Esophagus muscularis mucosa (tissue), 4 donors: ENCODE measurements around the gene S100A8. TPM values are rescaled to one million over a fixed set of nuclear protein-coding genes. Genes with fewer than 3 reads are reported as not detected.

Experiments
- DNase-seq: peaks from one replicate; pipeline ENCODE4 v3.0.0-alpha.2; 2017; ENCODE audit errors: extremely low spot score
- H3K27ac ChIP-seq, 4 donors: fragments of 200-600 bp; sonication (generic); replicated peaks in 1 of 4; 1 replicate in 3 of 4; 2 replicates in 1 of 4; pipeline ENCODE4 v1.5.1; 2016 to 2019; ENCODE audit warnings: mild to moderate bottlenecking in 1 of 4
- H3K27me3 ChIP-seq, 4 donors: fragments of 200-600 bp; sonication (generic); one replicate each; pipeline versions ENCODE4 v1.5.1 to v1.6.0; 2016 to 2019
- H3K36me3 ChIP-seq, 4 donors: fragments of 200-600 bp; sonication (generic); one replicate each; pipeline ENCODE4 v1.5.1; 2016 to 2019
- H3K4me1 ChIP-seq, 4 donors: fragments of 200-600 bp; sonication (generic); one replicate each; pipeline ENCODE4 v1.5.1; 2016 to 2019
- H3K4me3 ChIP-seq, 4 donors: fragments of 200-600 bp; sonication (generic); 1 replicate in 2 of 4; 2 replicates in 2 of 4; pipeline ENCODE4 v1.5.1; 2016 to 2019; ENCODE audit warnings: mild to moderate bottlenecking in 4 of 4, moderate library complexity in 1 of 4
- H3K9me3 ChIP-seq, 4 donors: fragments of 200-600 bp; sonication (generic); 1 replicate in 3 of 4; 2 replicates in 1 of 4; pipeline ENCODE4 v1.5.1; 2016 to 2019
- EP300 ChIP-seq: sonication (generic); formaldehyde crosslinking; IDR thresholded peaks from one replicate; pipeline ENCODE4 v1.6.1; 2017; ENCODE audit warnings: antibody characterized with exemption
- POLR2A ChIP-seq: fragments of 450-650 bp; IDR thresholded peaks from one replicate; pipeline ENCODE4 v1.6.1; 2017; ENCODE audit warnings: antibody characterized with exemption, moderate library complexity, mild to moderate bottlenecking, low read depth
- POLR2AphosphoS5 ChIP-seq, 2 donors: sonication (generic); formaldehyde crosslinking; IDR thresholded peaks; one replicate each; pipeline ENCODE4 v1.6.1; 2017; ENCODE audit warnings: antibody characterized with exemption in 2 of 2
- WGBS: methylation state at CpG from one replicate; pipeline ENCODE4 v1.1.5; 2018; 5-methylcytosine and 5-hydroxymethylcytosine counted together
- intact Hi-C: fragments of 100-400 bp; cut with DNase I; formaldehyde crosslinking; loops from one replicate; pipeline ENCODE4 v1.15.1; 2023
- total RNA-seq, 4 donors: library from RNA; depleted of rRNA; stranded (reverse); fragments of >200 nt; gene quantifications; one replicate each; pipeline versions ENCODE4 v1.1.0 to v1.2.1, GENCODE V29; 2016
- TF ChIP-seq, protein P1 (sequence below), 3 experiments: fragments of 200-600 bp in 2 of 3; fragments of 450-650 bp in 1 of 3; sonication (generic) in 2 of 3; IDR thresholded peaks; one replicate each; pipeline ENCODE4 v1.5.1; 2017 to 2019; ENCODE audit warnings: antibody characterized with exemption in 3 of 3, mild to moderate bottlenecking in 2 of 3, moderate library complexity in 1 of 3

The S100A8 gene
- total RNA-seq, 4 donors from 2014 or later = 9.9 to 155 (median 12.0) TPM

- TF ChIP-seq POLR2A (no peak), POLR2AphosphoS5 (IDR thresholded peaks at IDR 0.05) (no peak), EP300 (no peak)
- TF ChIP-seq, protein P1, sequence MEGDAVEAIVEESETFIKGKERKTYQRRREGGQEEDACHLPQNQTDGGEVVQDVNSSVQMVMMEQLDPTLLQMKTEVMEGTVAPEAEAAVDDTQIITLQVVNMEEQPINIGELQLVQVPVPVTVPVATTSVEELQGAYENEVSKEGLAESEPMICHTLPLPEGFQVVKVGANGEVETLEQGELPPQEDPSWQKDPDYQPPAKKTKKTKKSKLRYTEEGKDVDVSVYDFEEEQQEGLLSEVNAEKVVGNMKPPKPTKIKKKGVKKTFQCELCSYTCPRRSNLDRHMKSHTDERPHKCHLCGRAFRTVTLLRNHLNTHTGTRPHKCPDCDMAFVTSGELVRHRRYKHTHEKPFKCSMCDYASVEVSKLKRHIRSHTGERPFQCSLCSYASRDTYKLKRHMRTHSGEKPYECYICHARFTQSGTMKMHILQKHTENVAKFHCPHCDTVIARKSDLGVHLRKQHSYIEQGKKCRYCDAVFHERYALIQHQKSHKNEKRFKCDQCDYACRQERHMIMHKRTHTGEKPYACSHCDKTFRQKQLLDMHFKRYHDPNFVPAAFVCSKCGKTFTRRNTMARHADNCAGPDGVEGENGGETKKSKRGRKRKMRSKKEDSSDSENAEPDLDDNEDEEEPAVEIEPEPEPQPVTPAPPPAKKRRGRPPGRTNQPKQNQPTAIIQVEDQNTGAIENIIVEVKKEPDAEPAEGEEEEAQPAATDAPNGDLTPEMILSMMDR (IDR thresholded peaks at IDR 0.05) = no peak
- Histone ChIP-seq H3K9me3 (peaks cover 0 to 1% (median 0%) of the 10 kb centered on the region in 4 donors), H3K36me3 (no peaks in the 10 kb centered on the region), H3K4me3 (no peak within 1 kb of the TSS), H3K4me1 (no peaks in the 10 kb centered on the region), H3K27me3 (peaks cover 0 to 9% (median 0%) of the 10 kb centered on the region in 4 donors), H3K27ac (no peak within 1 kb of the TSS)
- DNase-seq = no peak
- intact Hi-C loops = no loop called here
- 100% methylated on average over 1 of the region's 1 CpG for WGBS
Measured at GRCh38 chr1:153375511-153375910, 15.4 kb downstream of the S100A8 start, which contains the start of gene S100A12. Gene S100A12 (minus strand): TSS chr1:153375621. CDS start chr1:153374592, 1,029 bp downstream.

DNA sequence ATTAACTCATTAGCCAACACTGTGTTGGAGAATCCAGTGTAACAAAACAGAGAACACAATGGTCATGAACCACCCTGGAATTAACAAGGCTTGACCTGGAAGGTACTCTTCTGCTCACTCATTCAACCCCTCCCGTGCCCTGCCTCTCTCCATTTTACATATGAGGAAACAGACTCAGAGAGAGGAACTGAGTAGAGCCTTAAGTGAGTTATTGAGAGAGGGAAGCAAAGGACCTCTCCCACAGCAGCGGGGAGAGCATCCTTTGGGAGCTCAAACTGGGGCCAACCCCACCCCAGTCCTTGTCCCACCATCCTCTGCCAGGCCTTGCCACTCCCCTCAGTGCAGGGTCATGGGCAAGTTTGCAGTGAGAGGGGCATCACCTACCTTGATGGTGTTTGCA is 16.8 kb downstream of the S100A8 start:
- no peaks in the 10 kb centered on the region for H3K36me3 ChIP-seq
- no peak for TF ChIP-seq EP300
- TF ChIP-seq POLR2A = no peak
- TF ChIP-seq POLR2AphosphoS5 (IDR thresholded peaks at IDR 0.05) = no peak
- TF ChIP-seq, protein P1 (IDR thresholded peaks at IDR 0.05) = no peak
- no peaks in the 10 kb centered on the region for H3K9me3 ChIP-seq
- no peak overlapping the region for H3K27ac ChIP-seq
- H3K4me3 ChIP-seq = no peak overlapping the region
- 64% methylated on average over 2 of the region's 2 CpGs for WGBS
- H3K27me3 ChIP-seq = peaks cover 0 to 4% (median 0%) of the 10 kb centered on the region in 4 donors
- intact Hi-C loops = no loop called here
- DNase-seq = no peak
- no peaks in the 10 kb centered on the region for H3K4me1 ChIP-seq

DNA sequence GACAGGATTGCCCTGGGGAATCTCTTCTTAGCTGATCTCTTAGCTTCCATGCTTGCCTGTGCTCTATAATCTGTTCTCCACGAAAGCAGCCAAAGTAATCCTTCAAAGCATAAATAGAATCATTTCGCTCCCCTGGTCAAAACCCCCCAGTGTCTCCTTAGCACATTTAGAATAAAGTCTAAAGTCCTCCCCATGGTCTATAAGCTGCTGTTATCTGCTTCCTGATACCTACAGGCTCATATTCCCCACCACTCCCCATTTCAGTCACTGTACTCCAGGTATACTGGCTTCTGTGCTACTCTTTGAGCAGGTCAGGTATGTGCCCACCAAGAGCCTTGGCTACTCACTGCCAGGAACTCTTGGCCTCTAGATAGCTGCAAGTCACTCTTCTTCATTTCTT is 18.3 kb downstream of the S100A8 start:
- Histone ChIP-seq H3K36me3 (no peaks in the 10 kb centered on the region), H3K4me3 (no peak overlapping the region), H3K4me1 (no peaks in the 10 kb centered on the region), H3K9me3 (no peaks in the 10 kb centered on the region), H3K27ac (no peak overlapping the region), H3K27me3 (no peaks in the 10 kb centered on the region)
- WGBS = 79% methylated on average over 2 of the region's 2 CpGs
- DNase-seq = no peak
- TF ChIP-seq, protein P1 (IDR thresholded peaks at IDR 0.05) = no peak
- no peak for TF ChIP-seq EP300
- no peak for TF ChIP-seq POLR2A
- no peak for TF ChIP-seq POLR2AphosphoS5 (IDR thresholded peaks at IDR 0.05)
- intact Hi-C loops = no loop called here

DNA sequence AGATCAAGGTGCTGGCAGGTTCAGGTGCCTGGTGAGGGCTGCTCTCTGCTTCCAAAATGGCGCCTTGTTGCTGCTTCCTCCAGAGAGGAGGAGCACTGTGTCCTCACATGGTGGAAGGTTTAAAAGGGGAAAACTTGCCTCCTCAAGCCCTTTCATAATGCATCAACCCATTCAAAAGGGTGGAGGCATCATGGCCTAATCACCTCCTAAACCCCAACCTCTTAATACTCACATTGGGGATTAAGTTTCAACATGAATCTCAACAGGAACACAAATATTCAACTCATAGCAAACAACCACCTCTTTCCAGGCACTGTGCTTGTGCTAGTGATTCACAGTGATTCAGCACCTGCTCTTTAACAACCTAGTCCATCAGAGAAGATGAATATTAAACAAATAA is 19.6 kb downstream of the S100A8 start:
- Histone ChIP-seq H3K36me3 (no peaks in the 10 kb centered on the region), H3K9me3 (no peaks in the 10 kb centered on the region), H3K27ac (no peak overlapping the region), H3K27me3 (no peaks in the 10 kb centered on the region), H3K4me3 (no peak overlapping the region), H3K4me1 (no peaks in the 10 kb centered on the region)
- no peak for DNase-seq
- intact Hi-C loops = no loop called here
- TF ChIP-seq EP300 = no peak
- TF ChIP-seq POLR2AphosphoS5 (IDR thresholded peaks at IDR 0.05) = no peak
- TF ChIP-seq, protein P1 (IDR thresholded peaks at IDR 0.05) = no peak
- TF ChIP-seq POLR2A = no peak
- 100% methylated on average over 1 of the region's 1 CpG for WGBS

DNA sequence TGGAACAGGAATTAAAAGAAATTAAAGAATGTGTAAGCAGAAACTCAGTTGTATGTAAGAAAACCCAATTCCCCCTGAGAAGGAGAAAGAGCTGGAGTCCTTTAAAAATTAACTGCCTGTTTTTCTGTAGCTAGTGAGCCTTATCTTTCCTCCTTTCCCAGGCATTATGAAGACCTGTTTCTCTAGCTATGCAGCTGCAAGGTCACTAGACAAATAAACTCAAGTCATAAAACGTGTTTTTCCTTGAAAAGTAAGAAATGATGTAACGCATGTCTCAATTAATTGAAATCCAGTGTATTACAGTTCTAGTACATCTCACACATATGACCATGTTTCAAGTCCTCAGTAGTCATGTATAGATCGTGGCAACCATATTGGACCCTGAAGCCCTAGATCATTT is 20.7 kb downstream of the S100A8 start:
- DNase-seq = no peak
- no peaks in the 10 kb centered on the region for H3K36me3 ChIP-seq
- no peak overlapping the region for H3K4me3 ChIP-seq
- intact Hi-C loops = no loop called here
- 75% methylated on average over 3 of the region's 3 CpGs for WGBS
- H3K27ac ChIP-seq = no peak overlapping the region
- peaks cover 0 to 4% (median 0%) of the 10 kb centered on the region in 4 donors for H3K27me3 ChIP-seq
- no peaks in the 10 kb centered on the region for H3K4me1 ChIP-seq
- H3K9me3 ChIP-seq = no peaks in the 10 kb centered on the region
- TF ChIP-seq POLR2A = no peak
- TF ChIP-seq EP300 = no peak
- TF ChIP-seq, protein P1 (IDR thresholded peaks at IDR 0.05) = no peak
- no peak for TF ChIP-seq POLR2AphosphoS5 (IDR thresholded peaks at IDR 0.05)
